NCI-H2227 (cell line): ENCODE data around the gene IRX4.

Source experiments
- DNase-seq: peaks from one replicate; lab custom pipeline; 2025; ENCODE audit not compliant: unreplicated experiment; lab: John Stamatoyannopoulos, UW

The IRX4 gene

GRCh38 chr5:1882337-1883119 is at the start of gene IRX4:
Gene IRX4, minus strand, starts transcription at chr5:1882925. Its CDS starts 278 bp downstream, at chr5:1882647.
- peak; percentile 33 for DNase-seq

- no peak for DNase-seq
Measured at GRCh38 chr5:1931604-1932231, 49.0 kb upstream of the IRX4 start.

- peak; percentile 24 for DNase-seq
Measured at GRCh38 chr5:1930880-1931603, 48.3 kb upstream of the IRX4 start.

- DNase-seq, result no peak
Measured at GRCh38 chr5:1930501-1930879, 47.8 kb upstream of the IRX4 start.

- no peak for DNase-seq
Measured at GRCh38 chr5:1929108-1929991, 46.6 kb upstream of the IRX4 start.

DNA sequence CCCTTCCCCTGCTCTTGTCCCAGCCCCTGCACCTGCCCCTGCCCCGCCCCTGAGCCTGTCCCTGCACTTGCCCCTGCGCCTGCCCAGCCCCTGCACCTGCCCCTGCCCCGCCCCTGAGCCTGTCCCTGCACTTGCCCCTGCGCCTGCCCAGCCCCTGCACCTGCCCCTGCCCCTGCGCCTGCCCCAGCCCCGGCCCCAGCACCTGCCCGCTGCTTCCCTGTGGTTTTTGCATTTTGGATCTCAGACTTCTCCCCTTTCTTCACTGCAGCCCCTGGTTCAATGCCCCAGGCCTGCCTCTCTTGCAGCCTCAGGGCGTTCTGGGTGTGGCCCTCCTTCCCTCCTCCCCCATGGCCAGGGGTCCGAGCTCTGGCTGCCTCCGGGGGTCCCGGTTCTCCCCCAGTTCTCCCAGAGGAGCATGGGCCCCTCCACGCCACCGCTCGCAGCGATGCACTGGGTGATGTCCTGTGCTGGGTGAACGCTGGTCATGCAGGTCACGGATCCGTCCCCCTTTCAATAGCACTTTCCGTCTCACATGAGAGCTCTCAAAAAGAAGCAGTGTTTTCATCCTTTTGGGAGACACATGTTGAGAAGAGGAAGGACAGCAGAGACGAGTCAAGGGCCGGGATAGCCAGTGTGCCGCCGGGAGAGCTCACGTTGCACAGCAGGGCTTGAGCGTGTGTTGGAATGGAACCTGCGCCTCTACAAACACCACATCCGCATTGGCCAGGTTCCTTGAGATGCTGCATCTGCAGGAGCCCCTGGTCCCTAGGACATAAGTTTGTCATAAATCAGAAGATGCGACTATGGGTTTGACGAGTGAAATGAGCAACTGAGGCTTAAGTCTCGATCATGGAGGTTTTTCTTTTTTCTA is 44.0 kb upstream of the IRX4 start:
- no peak for DNase-seq

- DNase-seq, result no peak
Measured at GRCh38 chr5:1926071-1926440, 43.3 kb upstream of the IRX4 start.

GRCh38 chr5:1925111-1926070 is 42.7 kb upstream of the IRX4 start:
- DNase-seq, result no peak

DNA sequence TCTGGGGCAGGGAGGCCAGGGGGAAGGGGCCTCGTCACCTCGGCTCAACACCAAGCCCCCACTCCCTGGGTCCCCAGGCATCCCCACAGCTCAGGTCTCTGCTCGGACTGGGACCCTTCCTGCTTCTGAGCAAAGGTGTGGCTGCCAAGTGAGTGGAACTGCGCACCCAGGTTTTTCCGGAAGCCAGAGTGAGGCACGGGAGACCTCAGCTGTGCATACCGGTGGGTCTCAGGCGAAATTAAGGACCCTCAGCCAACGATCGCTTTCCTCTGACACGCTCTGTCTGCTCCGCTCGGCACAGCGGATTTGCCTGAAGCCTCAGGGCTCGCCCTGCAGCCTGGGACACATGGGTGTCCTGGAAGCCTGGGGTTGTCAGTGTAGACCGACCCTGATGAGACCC is 41.0 kb upstream of the IRX4 start:
- DNase-seq, result no peak

GRCh38 chr5:1923341-1923740 is 40.6 kb upstream of the IRX4 start:
- no peak for DNase-seq

- no peak for DNase-seq
Measured at GRCh38 chr5:1921711-1922110, 39.0 kb upstream of the IRX4 start.

DNA sequence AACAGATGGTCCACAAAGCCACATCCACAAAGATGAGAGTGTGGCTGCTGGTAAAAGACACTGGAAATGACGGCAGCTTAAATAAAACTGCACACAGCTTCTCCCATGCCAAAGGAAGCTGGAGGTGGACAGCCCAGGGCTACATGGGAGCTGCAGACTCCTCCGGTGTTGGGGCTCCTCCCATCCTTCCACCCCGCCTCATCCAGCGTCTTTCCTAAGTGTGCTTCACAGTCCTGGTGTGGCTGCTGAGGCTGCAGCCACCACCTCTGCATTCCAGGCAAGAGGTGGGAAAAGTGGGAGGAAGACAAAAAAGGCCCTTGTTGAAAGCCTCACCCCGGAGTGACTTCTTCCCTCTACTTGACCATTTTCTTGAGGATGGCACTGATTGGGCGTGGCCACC is 37.0 kb upstream of the IRX4 start:
- DNase-seq, result no peak

GRCh38 chr5:1919209-1919566 is 36.5 kb upstream of the IRX4 start:
- no peak for DNase-seq

GRCh38 chr5:1918488-1919208 is 35.9 kb upstream of the IRX4 start:
- no peak for DNase-seq

DNA sequence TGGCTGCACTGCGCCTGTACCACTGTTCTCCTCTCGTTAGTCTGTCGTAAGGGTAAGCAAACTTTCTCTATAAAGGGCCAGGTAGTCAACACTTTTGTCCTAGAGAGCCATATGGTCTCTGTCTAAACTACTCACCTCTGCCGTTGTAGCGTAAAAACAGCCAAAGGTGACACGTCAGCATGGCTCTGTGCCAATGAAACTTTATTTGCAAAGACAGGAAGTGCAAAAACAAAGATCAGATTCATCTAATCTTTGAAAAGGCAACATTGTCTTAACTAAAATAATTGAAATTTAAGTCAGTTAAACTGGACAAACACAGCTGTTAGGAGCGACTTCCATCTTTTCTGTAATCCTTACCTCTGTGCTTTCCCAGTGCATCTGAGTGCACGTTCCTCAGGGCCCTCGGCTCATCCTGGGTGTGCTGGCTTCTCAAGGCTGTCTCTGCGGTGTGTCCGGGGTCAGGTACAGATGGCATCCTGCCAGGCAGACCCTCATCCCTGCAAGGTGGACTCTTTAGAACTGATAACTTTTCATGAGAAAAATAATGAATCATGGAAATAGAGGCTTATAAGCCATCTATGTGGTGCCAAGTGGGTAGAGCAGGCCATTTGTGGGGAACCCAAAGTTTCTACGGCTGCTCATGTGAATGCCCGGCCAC is 35.2 kb upstream of the IRX4 start:
- no peak for DNase-seq

DNA sequence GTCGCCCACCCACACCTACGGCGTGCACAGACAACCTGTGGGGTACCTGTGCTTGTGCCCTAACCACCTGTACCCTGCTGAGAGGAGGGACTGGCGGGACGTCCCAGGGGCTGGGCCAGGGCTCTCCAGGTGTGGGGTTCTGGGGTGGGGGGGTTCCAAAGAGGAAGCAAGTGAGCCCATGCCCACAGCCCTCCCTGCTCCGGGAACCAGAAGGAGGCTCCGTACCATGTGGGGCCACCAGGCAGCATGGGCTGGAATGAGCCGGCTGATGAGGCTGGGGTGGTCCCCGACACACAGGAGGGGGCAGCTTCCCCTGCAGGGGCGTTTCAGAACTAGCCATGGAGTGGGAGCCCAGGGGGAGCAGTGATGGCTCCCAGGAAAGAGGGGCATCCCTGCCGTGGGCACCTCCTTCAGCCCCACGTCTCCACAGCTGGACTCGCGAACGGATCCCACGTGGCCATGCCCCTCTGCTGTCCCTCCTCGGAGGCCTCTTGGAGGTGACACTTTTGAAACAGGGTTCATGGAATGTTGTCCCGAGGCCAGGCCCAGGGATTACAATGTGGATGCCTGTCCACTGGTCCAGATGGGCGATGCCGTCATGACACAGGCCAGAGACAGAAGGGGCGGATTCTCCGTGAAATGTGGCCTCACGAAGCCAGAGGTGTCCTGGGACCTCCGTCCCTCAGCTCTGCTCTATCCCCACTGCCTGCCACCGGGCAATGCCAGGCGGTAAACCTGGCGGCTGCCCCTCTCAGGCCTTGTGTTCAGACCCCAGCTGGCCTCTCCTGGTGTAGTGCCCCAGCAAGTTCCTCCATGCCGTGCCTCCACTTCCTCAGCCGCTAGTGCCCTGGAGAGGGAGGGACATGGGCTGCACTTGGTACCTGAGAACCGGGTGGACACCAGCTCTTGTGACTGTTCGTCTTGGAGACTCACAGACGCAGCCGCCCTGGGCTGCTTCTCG is 33.6 kb upstream of the IRX4 start:
- DNase-seq, result no peak

DNA sequence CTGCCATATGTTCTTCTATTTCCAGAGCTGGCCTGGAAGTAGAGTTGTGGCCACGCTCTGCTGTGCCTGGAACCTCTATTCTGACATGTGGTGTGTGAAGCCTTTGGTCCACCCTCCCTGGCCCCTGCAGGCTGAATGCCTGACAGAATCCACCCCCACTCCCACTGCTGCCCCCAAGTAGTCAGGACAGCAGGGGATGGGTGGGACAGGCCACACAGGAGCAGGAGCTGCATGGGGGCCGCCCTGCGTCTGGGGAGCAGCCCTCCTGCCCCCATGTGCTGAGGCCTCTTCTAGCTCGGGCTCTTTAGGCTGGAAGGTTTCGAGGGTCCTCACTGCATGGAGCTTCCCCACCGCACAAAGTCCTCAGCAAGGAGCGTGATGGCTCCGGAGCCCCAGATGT is 32.6 kb upstream of the IRX4 start:
- DNase-seq, result no peak
